ENCODE measurements around the gene UBXN6. TPM values are rescaled to one million over a fixed set of nuclear protein-coding genes. Genes with fewer than 3 reads are reported as not detected.

UBXN6 gene
- total RNA-seq, 1 donor from 2014 or later, result 63.6 TPM

GRCh38 chr19:4493929-4494690 lies 36.5 kb upstream of the UBXN6 start:
- no peak overlapping the region for H3K27ac Mint-ChIP-seq (ENCODE audit: unreplicated experiment)
- no peak overlapping the region for H3K4me2 ChIP-seq (ENCODE audit: low read length)
- FAIRE-seq, result no peak
- no peak overlapping the region for H2AFZ ChIP-seq (ENCODE audit: low read depth, low read length)
- TF ChIP-seq, protein P1, sequence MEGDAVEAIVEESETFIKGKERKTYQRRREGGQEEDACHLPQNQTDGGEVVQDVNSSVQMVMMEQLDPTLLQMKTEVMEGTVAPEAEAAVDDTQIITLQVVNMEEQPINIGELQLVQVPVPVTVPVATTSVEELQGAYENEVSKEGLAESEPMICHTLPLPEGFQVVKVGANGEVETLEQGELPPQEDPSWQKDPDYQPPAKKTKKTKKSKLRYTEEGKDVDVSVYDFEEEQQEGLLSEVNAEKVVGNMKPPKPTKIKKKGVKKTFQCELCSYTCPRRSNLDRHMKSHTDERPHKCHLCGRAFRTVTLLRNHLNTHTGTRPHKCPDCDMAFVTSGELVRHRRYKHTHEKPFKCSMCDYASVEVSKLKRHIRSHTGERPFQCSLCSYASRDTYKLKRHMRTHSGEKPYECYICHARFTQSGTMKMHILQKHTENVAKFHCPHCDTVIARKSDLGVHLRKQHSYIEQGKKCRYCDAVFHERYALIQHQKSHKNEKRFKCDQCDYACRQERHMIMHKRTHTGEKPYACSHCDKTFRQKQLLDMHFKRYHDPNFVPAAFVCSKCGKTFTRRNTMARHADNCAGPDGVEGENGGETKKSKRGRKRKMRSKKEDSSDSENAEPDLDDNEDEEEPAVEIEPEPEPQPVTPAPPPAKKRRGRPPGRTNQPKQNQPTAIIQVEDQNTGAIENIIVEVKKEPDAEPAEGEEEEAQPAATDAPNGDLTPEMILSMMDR (IDR thresholded peaks at IDR 0.05; ENCODE audit: insufficient read depth, low read depth, low read length), result no peak
- no peak for TF ChIP-seq EZH2 (IDR thresholded peaks at IDR 0.05; ENCODE audit: insufficient read depth, low read length)
- H3K27me3 Mint-ChIP-seq (ENCODE audit: low read depth, unreplicated experiment), result no peaks in the 10 kb centered on the region
- no peak overlapping the region for H3K27ac ChIP-seq (ENCODE audit: low read depth, low read length)
- H3K4me3 Mint-ChIP-seq (ENCODE audit: unreplicated experiment), result no peak overlapping the region
- H3K4me1 Mint-ChIP-seq (ENCODE audit: low read depth, unreplicated experiment), result no peaks in the 10 kb centered on the region
- H3K9ac ChIP-seq (ENCODE audit: low read length), result no peak overlapping the region
- H4K20me1 ChIP-seq (ENCODE audit: insufficient read depth, low read length), result peaks cover 16% of the 10 kb centered on the region
- no peak for DNase-seq (ENCODE audit: low read depth)
- peaks cover 8% of the 10 kb centered on the region for H3K79me2 ChIP-seq (ENCODE audit: insufficient read depth, low read length)
- H3K4me1 ChIP-seq (ENCODE audit: insufficient read depth, low read length), result no peaks in the 10 kb centered on the region
- H3K9me3 ChIP-seq (ENCODE audit: insufficient read depth, low read depth, low read length), result no peaks in the 10 kb centered on the region
- H3K36me3 ChIP-seq (ENCODE audit: insufficient read depth, low read length), result peaks cover 13% of the 10 kb centered on the region
- no peaks in the 10 kb centered on the region for H3K27me3 ChIP-seq (ENCODE audit: insufficient read depth, low read length)
- no peak overlapping the region for H3K4me3 ChIP-seq (ENCODE audit: insufficient read depth, low read depth, low read length)
- peaks cover 5% of the 10 kb centered on the region for H3K36me3 Mint-ChIP-seq (ENCODE audit: low read depth, unreplicated experiment)
- no peaks in the 10 kb centered on the region for H3K9me3 Mint-ChIP-seq (ENCODE audit: unreplicated experiment)

DNA sequence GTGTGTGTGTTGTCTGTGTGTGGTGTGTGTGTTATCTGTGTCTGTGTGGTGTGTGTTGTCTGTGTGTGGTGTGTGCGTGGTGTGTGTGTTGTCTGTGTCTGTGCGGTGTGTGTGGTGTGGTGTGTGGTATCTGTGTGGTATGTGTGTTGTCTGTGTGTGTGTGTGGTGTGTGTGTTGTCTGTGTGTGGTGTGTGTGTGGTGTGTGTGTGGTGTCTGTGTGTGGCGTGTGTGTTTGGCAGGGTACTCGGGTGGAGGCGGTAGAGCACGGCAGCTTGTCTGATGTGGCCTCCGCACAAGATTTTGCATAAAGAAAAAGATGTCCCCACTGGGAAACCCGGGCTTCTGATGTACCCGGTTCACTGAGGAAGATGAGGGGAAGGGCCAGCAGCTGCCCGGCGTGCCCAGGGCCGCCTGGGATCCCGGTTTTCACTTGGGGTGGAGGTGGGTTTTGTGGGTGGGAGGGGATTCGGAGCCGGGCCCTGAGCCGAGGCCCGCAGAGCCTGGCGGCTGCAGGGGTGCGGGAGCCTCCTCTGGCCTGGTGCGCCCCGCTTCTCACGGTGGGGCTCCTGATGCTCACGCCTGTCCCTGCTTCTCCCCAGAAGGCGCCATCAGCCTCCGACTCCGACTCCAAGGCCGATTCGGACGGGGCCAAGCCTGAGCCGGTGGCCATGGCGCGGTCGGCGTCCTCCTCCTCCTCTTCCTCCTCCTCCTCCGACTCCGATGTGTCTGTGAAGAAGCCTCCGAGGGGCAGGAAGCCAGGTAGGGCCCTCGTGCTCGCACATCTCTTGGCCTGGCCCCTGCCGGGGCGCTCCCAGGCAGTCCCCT lies 35.7 kb upstream of the UBXN6 start:
- Histone ChIP-seq H3K27me3 (ENCODE audit: insufficient read depth, low read length) (no peaks in the 10 kb centered on the region), H4K20me1 (ENCODE audit: insufficient read depth, low read length) (peaks cover 16% of the 10 kb centered on the region), H3K9me3 (ENCODE audit: insufficient read depth, low read depth, low read length) (no peaks in the 10 kb centered on the region), H3K4me1 (ENCODE audit: insufficient read depth, low read length) (no peaks in the 10 kb centered on the region), H3K4me2 (ENCODE audit: low read length) (no peak overlapping the region), H3K36me3 (ENCODE audit: insufficient read depth, low read length) (peaks cover 13% of the 10 kb centered on the region), H3K79me2 (ENCODE audit: insufficient read depth, low read length) (peaks cover 8% of the 10 kb centered on the region), H3K4me3 (ENCODE audit: insufficient read depth, low read depth, low read length) (no peak overlapping the region), H3K27ac (ENCODE audit: low read depth, low read length) (no peak overlapping the region), H3K9ac (ENCODE audit: low read length) (peak overlapping the region; percentile 20), H2AFZ (ENCODE audit: low read depth, low read length) (no peak overlapping the region)
- H3K4me1 Mint-ChIP-seq (ENCODE audit: low read depth, unreplicated experiment), result no peaks in the 10 kb centered on the region
- DNase-seq (ENCODE audit: low read depth) (no peak), FAIRE-seq (no peak)
- H3K36me3 Mint-ChIP-seq (ENCODE audit: low read depth, unreplicated experiment), result peaks cover 5% of the 10 kb centered on the region
- no peaks in the 10 kb centered on the region for H3K27me3 Mint-ChIP-seq (ENCODE audit: low read depth, unreplicated experiment)
- H3K27ac Mint-ChIP-seq (ENCODE audit: unreplicated experiment), result no peak overlapping the region
- TF ChIP-seq, protein P1 (IDR thresholded peaks at IDR 0.05; ENCODE audit: insufficient read depth, low read depth, low read length), result no peak
- no peak for TF ChIP-seq EZH2 (IDR thresholded peaks at IDR 0.05; ENCODE audit: insufficient read depth, low read length)
- H3K4me3 Mint-ChIP-seq (ENCODE audit: unreplicated experiment), result no peak overlapping the region
- no peaks in the 10 kb centered on the region for H3K9me3 Mint-ChIP-seq (ENCODE audit: unreplicated experiment)
